Activated naive CD8-positive, alpha-beta T cell treated with anti-CD3 and anti-CD28 coated beads, Interleukin-2, amount 10 ng/mL, durations not matched to agents 7 days and 5 days (primary cell): ENCODE measurements around the gene CYP2A6. TPM values are rescaled to one million over a fixed set of nuclear protein-coding genes. Genes with fewer than 3 reads are reported as not detected.
"Not testable (repeated sequence)": the region's sequence is repeated elsewhere in the genome, so short reads cannot be mapped to it uniquely, and the experiment has no call there.

ENCODE experiments used
- ATAC-seq: fragments of 150-1000 bp; cut with Tn5 transposase; one replicate; pipeline ENCODE4 v1.10.0; 2021; ENCODE audit warnings: low read depth, moderate library complexity
- POLR2A ChIA-PET: fragments of 350-600 bp; sonication (Branson Sonifier 250); formaldehyde crosslinking; loops from one replicate; lab custom pipeline; 2021; ENCODE audit warnings: antibody characterized with exemption; lab: Charles Lee
- DNase-seq: peaks from one replicate; pipeline ENCODE4 v3.0.0; 2021
- H3K27ac Mint-ChIP-seq: one replicate; pipeline ENCODE4 v1.8.0; 2022; ENCODE audit warnings: mild to moderate bottlenecking, mixed read lengths
- H3K27me3 Mint-ChIP-seq: one replicate; pipeline ENCODE4 v1.8.0; 2022; ENCODE audit warnings: mild to moderate bottlenecking, moderate library complexity, mixed read lengths
- H3K36me3 Mint-ChIP-seq: one replicate; pipeline ENCODE4 v1.8.0; 2021; ENCODE audit warnings: mild to moderate bottlenecking, mixed read lengths
- H3K4me1 Mint-ChIP-seq: one replicate; pipeline ENCODE4 v1.8.0; 2021; ENCODE audit warnings: mixed read lengths
- H3K4me3 Mint-ChIP-seq: one replicate; pipeline ENCODE4 v1.8.0; 2022; ENCODE audit warnings: mild to moderate bottlenecking, moderate library complexity, mixed read lengths
- H3K9me3 Mint-ChIP-seq: one replicate; pipeline ENCODE4 v1.8.0; 2021; ENCODE audit warnings: mixed read lengths
- total RNA-seq, 2 experiments: library from RNA; stranded (reverse); gene quantifications; one replicate each; pipeline ENCODE4 v1.2.3, GENCODE V29; 2021

CYP2A6 gene
- under 1 TPM; 0.28 to 0.55 TPM for total RNA-seq

GRCh38 chr19:40850277-40850676 lies at the start of gene CYP2A6:
TSS of gene CYP2A6 (minus strand) at chr19:40850447. CDS start at chr19:40850426, 21 bp downstream.
- Mint-ChIP-seq H3K4me3 (peak within 1 kb of the TSS; percentile 55), H3K4me1 (peaks cover 14% of the 10 kb centered on the region), H3K27ac (peak within 1 kb of the TSS; percentile 68), H3K27me3 (peaks cover 44% of the 10 kb centered on the region)
- H3K9me3 Mint-ChIP-seq, POLR2A ChIA-PET, DNase-seq, ATAC-seq, H3K36me3 Mint-ChIP-seq: not testable (repeated sequence)

- ATAC-seq (peak; percentile 97), DNase-seq (peak; percentile 67)
- POLR2A ChIA-PET, H3K9me3 Mint-ChIP-seq, H3K36me3 Mint-ChIP-seq: not testable (repeated sequence)
- Mint-ChIP-seq H3K4me1 (peaks cover 17% of the 10 kb centered on the region), H3K4me3 (peak overlapping the region; percentile 43), H3K27ac (peak overlapping the region; percentile 81), H3K27me3 (peaks cover 16% of the 10 kb centered on the region)
These were observed 49.7 kb upstream of the CYP2A6 start for GRCh38 chr19:40899964-40900363.

GRCh38 chr19:40896843-40897789 lies 46.9 kb upstream of the CYP2A6 start:
- H3K27ac Mint-ChIP-seq, ATAC-seq, H3K9me3 Mint-ChIP-seq, POLR2A ChIA-PET, H3K4me3 Mint-ChIP-seq, DNase-seq, H3K36me3 Mint-ChIP-seq: not testable (repeated sequence)
- Mint-ChIP-seq H3K27me3 (peaks cover 14% of the 10 kb centered on the region), H3K4me1 (peaks cover 15% of the 10 kb centered on the region)

GRCh38 chr19:40896418-40896796 lies 46.2 kb upstream of the CYP2A6 start:
- Mint-ChIP-seq H3K4me3 (no peak overlapping the region), H3K9me3 (peaks cover 4% of the 10 kb centered on the region), H3K36me3 (peaks cover 2% of the 10 kb centered on the region), H3K4me1 (peaks cover 15% of the 10 kb centered on the region), H3K27ac (no peak overlapping the region), H3K27me3 (peaks cover 14% of the 10 kb centered on the region)
- ATAC-seq (no peak), DNase-seq (no peak)
- POLR2A ChIA-PET: no interaction called here

GRCh38 chr19:40893112-40893511 lies 42.9 kb upstream of the CYP2A6 start:
- no peaks in the 10 kb centered on the region for H3K9me3 Mint-ChIP-seq
- peaks cover 2% of the 10 kb centered on the region for H3K4me1 Mint-ChIP-seq
- no peaks in the 10 kb centered on the region for H3K36me3 Mint-ChIP-seq
- H3K27me3 Mint-ChIP-seq: peaks cover 21% of the 10 kb centered on the region
- no peak overlapping the region for H3K27ac Mint-ChIP-seq
- DNase-seq (no peak), ATAC-seq (no peak)
- POLR2A ChIA-PET: no interaction called here
- no peak overlapping the region for H3K4me3 Mint-ChIP-seq

- DNase-seq (no peak), ATAC-seq (no peak)
- no peak overlapping the region for H3K27ac Mint-ChIP-seq
- H3K4me1 Mint-ChIP-seq: peaks cover 2% of the 10 kb centered on the region
- POLR2A ChIA-PET: no interaction called here
- H3K4me3 Mint-ChIP-seq: no peak overlapping the region
- no peaks in the 10 kb centered on the region for H3K36me3 Mint-ChIP-seq
- peaks cover 4% of the 10 kb centered on the region for H3K9me3 Mint-ChIP-seq
- H3K27me3 Mint-ChIP-seq: peaks cover 18% of the 10 kb centered on the region
These were observed 39.1 kb upstream of the CYP2A6 start for GRCh38 chr19:40889366-40889765.

- POLR2A ChIA-PET: no interaction called here
- DNase-seq (no peak), ATAC-seq (no peak)
- Mint-ChIP-seq H3K27ac (no peak overlapping the region), H3K4me3 (no peak overlapping the region), H3K36me3 (no peaks in the 10 kb centered on the region), H3K9me3 (peaks cover 4% of the 10 kb centered on the region), H3K27me3 (peaks cover 23% of the 10 kb centered on the region), H3K4me1 (peaks cover 2% of the 10 kb centered on the region)
These were observed 37.9 kb upstream of the CYP2A6 start for GRCh38 chr19:40888191-40888590.

- H3K36me3 Mint-ChIP-seq, H3K9me3 Mint-ChIP-seq, POLR2A ChIA-PET, H3K27ac Mint-ChIP-seq, ATAC-seq, H3K4me3 Mint-ChIP-seq, H3K4me1 Mint-ChIP-seq, DNase-seq: not testable (repeated sequence)
- H3K27me3 Mint-ChIP-seq: peaks cover 42% of the 10 kb centered on the region
These were observed 34.1 kb upstream of the CYP2A6 start for GRCh38 chr19:40884187-40884931.

GRCh38 chr19:40882062-40882461 lies 31.8 kb upstream of the CYP2A6 start, which contains the start of gene CYP2A7:
TSS of gene CYP2A7 (minus strand) at chr19:40882231. CDS start at chr19:40882210, 21 bp downstream.
- H3K27me3 Mint-ChIP-seq: peaks cover 47% of the 10 kb centered on the region
- H3K4me3 Mint-ChIP-seq, DNase-seq, H3K36me3 Mint-ChIP-seq, ATAC-seq, H3K4me1 Mint-ChIP-seq, POLR2A ChIA-PET, H3K27ac Mint-ChIP-seq, H3K9me3 Mint-ChIP-seq: not testable (repeated sequence)

GRCh38 chr19:40879349-40879748 lies 29.1 kb upstream of the CYP2A6 start:
- H3K9me3 Mint-ChIP-seq, ATAC-seq, DNase-seq, H3K4me3 Mint-ChIP-seq, POLR2A ChIA-PET, H3K27ac Mint-ChIP-seq: not testable (repeated sequence)
- Mint-ChIP-seq H3K4me1 (peaks cover 24% of the 10 kb centered on the region), H3K27me3 (peaks cover 45% of the 10 kb centered on the region), H3K36me3 (peaks cover 13% of the 10 kb centered on the region)

GRCh38 chr19:40875526-40875951 lies 25.3 kb upstream of the CYP2A6 start:
- POLR2A ChIA-PET: interaction anchor here (0.6 to 1.2 kb wide), 2 partner anchors 32 to 252 kb away, joined by 3 to 6 read pairs; no protein-coding TSS in a partner anchor
- H3K4me3 Mint-ChIP-seq: peak overlapping the region; percentile 67
- peaks cover 22% of the 10 kb centered on the region for H3K4me1 Mint-ChIP-seq
- H3K36me3 Mint-ChIP-seq: peaks cover 18% of the 10 kb centered on the region
- H3K27me3 Mint-ChIP-seq: peaks cover 45% of the 10 kb centered on the region
- ATAC-seq: peak; percentile 98
- H3K9me3 Mint-ChIP-seq: not testable (repeated sequence)
- peak overlapping the region; percentile 66 for H3K27ac Mint-ChIP-seq
- DNase-seq: peak; percentile 98

GRCh38 chr19:40874874-40875273 lies 24.6 kb upstream of the CYP2A6 start:
- Mint-ChIP-seq H3K4me3 (peak overlapping the region; percentile 67), H3K36me3 (peaks cover 18% of the 10 kb centered on the region), H3K27ac (peak overlapping the region; percentile 66), H3K27me3 (peaks cover 48% of the 10 kb centered on the region), H3K4me1 (peaks cover 20% of the 10 kb centered on the region)
- not testable (repeated sequence) for H3K9me3 Mint-ChIP-seq, ATAC-seq, DNase-seq
- POLR2A ChIA-PET: interaction anchor here (1.2 kb wide), 1 partner anchor 32 kb away, joined by 6 read pairs; no protein-coding TSS in a partner anchor

- not testable (repeated sequence) for H3K9me3 Mint-ChIP-seq
- peaks cover 20% of the 10 kb centered on the region for H3K4me1 Mint-ChIP-seq
- H3K27me3 Mint-ChIP-seq: peaks cover 44% of the 10 kb centered on the region
These were observed 23.6 kb upstream of the CYP2A6 start for GRCh38 chr19:40873873-40874272.

More at GRCh38 chr19:40873873-40874272, 23.6 kb upstream of the CYP2A6 start:
- POLR2A ChIA-PET: interaction anchor here (0.5 kb wide), 1 partner anchor 35 kb away, joined by 8 read pairs; no protein-coding TSS in a partner anchor
- DNase-seq, ATAC-seq, H3K4me3 Mint-ChIP-seq, H3K27ac Mint-ChIP-seq: not testable (repeated sequence)
- peaks cover 16% of the 10 kb centered on the region for H3K36me3 Mint-ChIP-seq
